SK-N-SH (cell line): ENCODE data around the gene MRPS35.

Experiments
- CTCF ChIP-seq: fragments of 200-600 bp; sonication (generic); IDR thresholded peaks from 2 replicates; pipeline ENCODE4 v1.6.1; 2017; ENCODE audit warnings: antibody characterized with exemption, mild to moderate bottlenecking, moderate library complexity
- POLR2AphosphoS5 ChIP-seq: IDR thresholded peaks from 2 replicates; pipeline ENCODE4 v1.6.1; 2012; ENCODE audit warnings: low read depth, low read length
- TEAD4 ChIP-seq: IDR thresholded peaks from 2 replicates; pipeline ENCODE4 v1.4.0; 2012; ENCODE audit warnings: mild to moderate bottlenecking, borderline replicate concordance; ENCODE audit not compliant: insufficient read depth
- USF1 ChIP-seq: IDR thresholded peaks from 2 replicates; pipeline ENCODE4 v1.4.0; 2012; ENCODE audit warnings: low read depth, borderline replicate concordance
- YY1 ChIP-seq: IDR thresholded peaks from 2 replicates; pipeline ENCODE4 v1.4.0; 2012; ENCODE audit warnings: low read depth, mild to moderate bottlenecking

- TF ChIP-seq CTCF (no peak), YY1 (no peak), USF1 (no peak), TEAD4 (no peak), POLR2AphosphoS5 (no peak)
Observed at GRCh38 chr12:27688671-27689070, 22.0 kb upstream of the MRPS35 start.
